ENCODE results near the gene VWA8. TPM values are rescaled to one million over a fixed set of nuclear protein-coding genes. Genes with fewer than 3 reads are reported as not detected.

Gene VWA8
- total RNA-seq, 1 experiment from 2014 or later: 21.4 TPM

DNA sequence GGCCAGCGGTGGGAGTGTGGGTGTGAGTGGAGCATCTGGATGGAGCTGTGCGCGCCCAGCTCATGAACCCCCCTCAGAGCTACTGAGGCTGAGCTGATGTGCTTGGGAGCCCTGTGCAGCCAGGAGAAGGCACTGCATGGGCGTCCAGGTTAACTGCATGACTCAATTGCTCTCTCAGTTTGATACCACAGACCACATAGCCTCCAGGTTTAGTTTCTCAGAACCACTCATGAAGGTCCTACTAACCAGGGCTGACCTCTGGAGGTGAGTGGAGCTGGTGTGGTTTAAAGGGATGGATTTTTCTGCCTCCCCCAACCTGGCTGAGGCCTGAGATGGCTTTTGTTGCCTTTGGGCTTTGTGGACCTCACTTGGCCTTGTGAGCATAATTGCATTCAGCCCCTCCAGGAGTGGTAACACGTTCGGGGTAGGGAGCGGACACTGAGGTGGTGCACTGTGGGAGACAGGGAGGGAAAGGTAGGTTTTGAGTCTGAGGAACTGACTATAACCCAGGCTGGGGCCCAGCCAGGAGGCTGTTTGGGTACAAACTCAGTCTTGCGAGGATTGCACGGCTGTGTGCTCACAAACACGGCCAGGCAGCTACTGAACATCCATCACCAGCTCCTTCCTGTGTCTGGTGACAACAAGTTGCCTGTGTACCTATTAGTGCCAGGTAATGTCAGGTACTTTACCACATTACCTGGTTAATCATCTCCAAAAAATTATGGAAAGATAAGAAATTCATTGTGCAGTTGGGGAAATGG is 406.1 kb downstream of the VWA8 start:
- TF ChIP-seq CTCF (IDR thresholded peaks at IDR 0.05; ENCODE audit: unreplicated experiment): no peak
- no TSS peak for BruUV-seq (replicated peaks)
- POLR2A ChIA-PET: no interaction called here
- H3K4me1 Mint-ChIP-seq (ENCODE audit: insufficient read depth, unreplicated experiment): no peaks in the 10 kb centered on the region
- H3K9me3 Mint-ChIP-seq (ENCODE audit: unreplicated experiment): no peaks in the 10 kb centered on the region
- H3K27ac Mint-ChIP-seq (ENCODE audit: low read depth, unreplicated experiment): no peak overlapping the region
- DNase-seq (ENCODE audit: unreplicated experiment): no peak
- CTCF ChIA-PET: no interaction called here
- intact Hi-C loops (cut with micrococcal nuclease): no loop called here
- no peaks in the 10 kb centered on the region for H3K27me3 Mint-ChIP-seq (ENCODE audit: insufficient read depth, unreplicated experiment)
- H3K4me3 Mint-ChIP-seq (ENCODE audit: unreplicated experiment): no peak overlapping the region
- H3K36me3 Mint-ChIP-seq (ENCODE audit: insufficient read depth, unreplicated experiment): no peaks in the 10 kb centered on the region

- H3K4me3 Mint-ChIP-seq (ENCODE audit: unreplicated experiment): no peak overlapping the region
- no peaks in the 10 kb centered on the region for H3K4me1 Mint-ChIP-seq (ENCODE audit: insufficient read depth, unreplicated experiment)
- POLR2A ChIA-PET: no interaction called here
- CTCF ChIA-PET: no interaction called here
- H3K27ac Mint-ChIP-seq (ENCODE audit: low read depth, unreplicated experiment): no peak overlapping the region
- no peaks in the 10 kb centered on the region for H3K9me3 Mint-ChIP-seq (ENCODE audit: unreplicated experiment)
- no peak for TF ChIP-seq CTCF (IDR thresholded peaks at IDR 0.05; ENCODE audit: unreplicated experiment)
- no peaks in the 10 kb centered on the region for H3K27me3 Mint-ChIP-seq (ENCODE audit: insufficient read depth, unreplicated experiment)
- no TSS peak for BruUV-seq (replicated peaks)
- intact Hi-C loops (cut with micrococcal nuclease): no loop called here
- no peak for DNase-seq (ENCODE audit: unreplicated experiment)
- H3K36me3 Mint-ChIP-seq (ENCODE audit: insufficient read depth, unreplicated experiment): no peaks in the 10 kb centered on the region
These were observed 406.7 kb downstream of the VWA8 start for GRCh38 chr13:41554180-41554579.

DNA sequence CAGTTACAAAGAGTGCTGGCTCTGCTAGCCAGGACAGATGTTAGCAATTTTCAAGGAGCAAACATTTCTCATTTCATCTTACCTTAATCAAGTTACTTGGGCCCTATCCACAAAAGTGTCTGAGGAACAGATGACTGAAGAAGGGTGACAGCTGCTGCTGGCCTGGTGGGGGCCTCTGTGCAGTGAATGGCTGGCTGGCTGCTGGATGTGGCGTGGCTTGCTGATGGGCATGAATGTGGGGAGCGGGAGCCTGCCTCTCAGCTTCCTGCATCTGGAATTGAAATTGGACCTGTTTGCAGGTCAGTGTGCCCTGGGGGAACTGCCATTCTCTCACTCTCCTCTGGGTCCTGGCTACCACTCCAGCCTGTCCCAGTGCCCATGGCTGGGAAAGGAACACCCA is 408.9 kb downstream of the VWA8 start:
- POLR2A ChIA-PET: no interaction called here
- Mint-ChIP-seq H3K9me3 (ENCODE audit: unreplicated experiment) (no peaks in the 10 kb centered on the region), H3K4me1 (ENCODE audit: insufficient read depth, unreplicated experiment) (no peaks in the 10 kb centered on the region), H3K36me3 (ENCODE audit: insufficient read depth, unreplicated experiment) (no peaks in the 10 kb centered on the region), H3K27me3 (ENCODE audit: insufficient read depth, unreplicated experiment) (no peaks in the 10 kb centered on the region), H3K27ac (ENCODE audit: low read depth, unreplicated experiment) (no peak overlapping the region), H3K4me3 (ENCODE audit: unreplicated experiment) (no peak overlapping the region)
- no peak for DNase-seq (ENCODE audit: unreplicated experiment)
- no peak for TF ChIP-seq CTCF (IDR thresholded peaks at IDR 0.05; ENCODE audit: unreplicated experiment)
- CTCF ChIA-PET: no interaction called here
- intact Hi-C loops (cut with micrococcal nuclease): no loop called here
- no TSS peak for BruUV-seq (replicated peaks)

GRCh38 chr13:41550276-41550675 is 410.6 kb downstream of the VWA8 start:
- Mint-ChIP-seq H3K36me3 (ENCODE audit: insufficient read depth, unreplicated experiment) (peaks cover 6% of the 10 kb centered on the region), H3K9me3 (ENCODE audit: unreplicated experiment) (no peaks in the 10 kb centered on the region), H3K27me3 (ENCODE audit: insufficient read depth, unreplicated experiment) (no peaks in the 10 kb centered on the region), H3K4me3 (ENCODE audit: unreplicated experiment) (no peak overlapping the region), H3K27ac (ENCODE audit: low read depth, unreplicated experiment) (no peak overlapping the region), H3K4me1 (ENCODE audit: insufficient read depth, unreplicated experiment) (peaks cover 9% of the 10 kb centered on the region)
- ChIA-PET POLR2A (no interaction called here), CTCF (interaction anchor here (0.7 kb wide), 1 partner anchor 15 kb away, joined by 3 read pairs; no protein-coding TSS in a partner anchor)
- no peak for TF ChIP-seq CTCF (IDR thresholded peaks at IDR 0.05; ENCODE audit: unreplicated experiment)
- intact Hi-C loops (cut with micrococcal nuclease): no loop called here
- BruUV-seq (replicated peaks): no TSS peak
- no peak for DNase-seq (ENCODE audit: unreplicated experiment)

Data from MCF 10A (cell line).